Stimulated activated CD8-positive, alpha-beta memory T cell treated with anti-CD3 and anti-CD28 coated beads, Interleukin-7, amount 100 ng/mL, for 48 hours (primary cell): Measurements from ENCODE around the gene DNPEP.

Experiments used
- DNase-seq, 2 donors: peaks; one replicate each; pipeline ENCODE4 v3.0.0-alpha.2; 2020; ENCODE audit warnings: low read depth in 1 of 2; ENCODE audit errors: extremely low read depth in 1 of 2

Gene DNPEP

GRCh38 chr2:219387306-219388120, at the start of gene DNPEP:
TSS of gene DNPEP (minus strand) at chr2:219387912. CDS start at chr2:219387794, 118 bp downstream.
- DNase-seq = peak in 1 of 2 donors; percentile 83

GRCh38 chr2:219437141-219437540, 49.4 kb upstream of the DNPEP start:
- no peak for DNase-seq

GRCh38 chr2:219436491-219436890, 48.8 kb upstream of the DNPEP start:
- no peak for DNase-seq

GRCh38 chr2:219435701-219436100, 48.0 kb upstream of the DNPEP start:
- no peak for DNase-seq

GRCh38 chr2:219434718-219435525, 47.2 kb upstream of the DNPEP start, which contains the start of gene SPEG:
TSS of gene SPEG (plus strand) at chr2:219434843. CDS start at chr2:219434978, 135 bp downstream.
- DNase-seq = no peak

- DNase-seq = no peak
Observed at GRCh38 chr2:219434468-219434717, 46.7 kb upstream of the DNPEP start.

DNA sequence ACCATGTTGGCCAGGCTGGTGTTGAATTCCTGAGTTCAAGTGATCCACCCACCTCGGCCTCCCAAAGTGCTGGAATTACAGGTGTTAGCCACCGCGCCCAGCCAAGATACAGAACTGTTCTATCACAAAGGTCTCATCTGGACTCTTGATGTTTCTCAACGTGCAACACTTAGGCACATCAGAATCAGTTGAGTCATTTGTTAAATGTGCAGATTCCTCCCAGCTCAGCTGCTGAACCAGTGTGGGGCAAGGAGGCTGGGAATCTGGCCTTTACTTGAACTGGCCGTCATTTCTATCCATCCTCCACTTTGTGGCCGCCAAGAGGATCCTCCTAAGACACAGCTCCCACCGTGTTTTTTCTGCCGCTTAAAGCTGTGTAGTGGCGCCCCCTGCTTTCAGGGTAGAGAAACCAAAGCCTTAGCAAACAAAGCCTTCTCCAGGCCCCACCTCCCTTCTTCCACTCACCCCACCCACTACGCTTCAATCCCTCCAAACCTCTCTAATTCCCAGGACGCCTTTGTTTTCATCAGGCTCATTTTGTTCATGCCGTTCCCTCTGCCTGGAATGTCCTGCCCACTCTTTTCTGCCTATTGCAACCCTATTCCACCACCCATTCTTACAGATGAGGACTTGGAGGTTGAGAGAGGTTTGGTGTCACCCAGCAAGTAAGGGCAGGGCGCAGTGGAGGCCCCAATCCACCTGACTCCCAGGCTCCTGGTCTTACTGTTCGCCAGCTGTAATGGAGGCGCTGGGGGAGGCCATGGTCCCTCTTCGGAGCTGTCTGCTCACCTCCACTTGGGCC, 46.2 kb upstream of the DNPEP start:
- DNase-seq = no peak

DNA sequence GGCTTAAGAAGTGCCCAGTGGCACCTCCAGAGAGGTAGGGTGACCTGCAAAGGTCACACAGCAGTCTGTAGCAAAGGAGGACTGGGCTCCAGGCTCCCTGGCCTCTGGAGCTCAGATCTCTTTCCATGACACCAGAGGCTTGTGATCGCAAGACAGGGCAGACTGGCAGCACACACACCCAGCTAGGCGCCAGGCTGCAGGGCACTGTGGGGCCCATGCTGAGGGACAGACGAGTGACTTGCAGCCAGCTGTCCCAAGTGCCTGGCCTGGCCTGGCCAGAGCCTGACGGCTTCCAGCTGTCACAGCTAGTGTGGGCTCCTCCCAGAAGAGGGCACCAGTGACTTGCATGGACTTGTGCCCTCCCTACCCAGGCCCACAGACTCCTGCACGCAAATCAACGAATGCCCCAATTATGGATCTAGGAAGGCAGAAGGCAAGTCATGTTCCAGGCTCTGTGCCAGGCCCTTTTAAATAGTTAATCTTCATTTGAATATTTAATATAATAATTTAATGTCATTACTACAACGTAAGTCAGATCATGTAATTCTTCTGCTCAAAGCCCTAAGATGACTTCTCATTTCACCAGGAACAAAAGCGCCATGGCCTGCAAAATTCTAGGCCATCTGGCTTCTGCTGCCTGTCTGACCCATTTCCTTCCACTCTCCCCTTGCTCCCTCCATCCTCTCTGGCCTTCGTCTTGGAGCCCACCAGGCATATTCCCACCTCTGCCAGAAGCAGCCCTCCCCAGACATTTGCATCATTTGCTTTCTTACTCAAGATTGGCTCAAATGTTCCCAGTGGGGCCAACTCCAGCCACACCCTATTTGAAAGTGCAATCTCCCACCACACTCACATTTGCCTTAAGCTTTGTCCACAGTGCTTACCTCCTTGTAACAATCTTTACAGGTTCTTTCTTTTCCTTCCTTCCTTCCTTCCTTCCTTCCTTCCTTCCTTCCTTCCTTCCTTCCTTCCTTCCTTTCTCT, 43.2 kb upstream of the DNPEP start:
- DNase-seq = no peak

- no peak for DNase-seq
Observed at GRCh38 chr2:219429958-219430606, 42.4 kb upstream of the DNPEP start.

DNA sequence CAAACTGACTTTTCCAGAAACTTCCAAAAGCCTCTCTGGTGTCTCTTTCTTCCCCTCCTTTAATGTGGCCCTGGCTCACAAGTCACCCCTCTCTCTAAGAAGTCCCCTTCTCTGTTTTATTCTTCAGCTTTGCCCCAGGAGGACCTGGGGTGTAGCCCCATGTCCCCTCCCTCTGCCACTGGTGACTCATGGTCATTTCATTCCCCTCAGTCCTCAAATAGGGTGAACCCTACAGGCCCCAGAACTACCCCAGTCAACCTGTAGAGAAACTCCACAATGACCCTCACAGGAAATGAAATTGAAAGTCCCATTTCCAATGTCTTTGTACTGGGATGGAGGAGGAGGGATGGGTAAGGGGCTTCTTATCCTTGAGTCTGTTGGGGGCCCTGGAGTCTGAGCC, 40.8 kb upstream of the DNPEP start:
- no peak for DNase-seq

GRCh38 chr2:219426534-219427136, 38.9 kb upstream of the DNPEP start:
- no peak for DNase-seq

DNA sequence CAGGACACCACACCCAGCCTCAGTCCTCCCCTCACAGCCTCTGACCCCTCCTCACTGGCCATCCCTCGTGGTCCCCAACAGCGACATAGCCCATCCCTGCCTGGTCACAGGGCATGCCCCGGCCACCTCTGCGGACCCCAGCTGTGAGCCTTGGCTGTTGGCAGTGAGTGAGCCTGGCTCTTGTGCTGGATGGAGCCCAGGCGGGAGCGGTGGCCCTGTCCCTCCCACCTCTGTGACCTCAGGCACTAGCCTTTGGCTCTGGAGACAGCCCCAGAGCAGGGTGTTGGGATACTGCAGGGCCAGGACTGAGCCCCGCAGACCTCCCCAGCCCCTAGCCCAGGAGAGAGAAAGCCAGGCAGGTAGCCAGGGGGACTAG, 38.3 kb upstream of the DNPEP start:
- DNase-seq = no peak

DNA sequence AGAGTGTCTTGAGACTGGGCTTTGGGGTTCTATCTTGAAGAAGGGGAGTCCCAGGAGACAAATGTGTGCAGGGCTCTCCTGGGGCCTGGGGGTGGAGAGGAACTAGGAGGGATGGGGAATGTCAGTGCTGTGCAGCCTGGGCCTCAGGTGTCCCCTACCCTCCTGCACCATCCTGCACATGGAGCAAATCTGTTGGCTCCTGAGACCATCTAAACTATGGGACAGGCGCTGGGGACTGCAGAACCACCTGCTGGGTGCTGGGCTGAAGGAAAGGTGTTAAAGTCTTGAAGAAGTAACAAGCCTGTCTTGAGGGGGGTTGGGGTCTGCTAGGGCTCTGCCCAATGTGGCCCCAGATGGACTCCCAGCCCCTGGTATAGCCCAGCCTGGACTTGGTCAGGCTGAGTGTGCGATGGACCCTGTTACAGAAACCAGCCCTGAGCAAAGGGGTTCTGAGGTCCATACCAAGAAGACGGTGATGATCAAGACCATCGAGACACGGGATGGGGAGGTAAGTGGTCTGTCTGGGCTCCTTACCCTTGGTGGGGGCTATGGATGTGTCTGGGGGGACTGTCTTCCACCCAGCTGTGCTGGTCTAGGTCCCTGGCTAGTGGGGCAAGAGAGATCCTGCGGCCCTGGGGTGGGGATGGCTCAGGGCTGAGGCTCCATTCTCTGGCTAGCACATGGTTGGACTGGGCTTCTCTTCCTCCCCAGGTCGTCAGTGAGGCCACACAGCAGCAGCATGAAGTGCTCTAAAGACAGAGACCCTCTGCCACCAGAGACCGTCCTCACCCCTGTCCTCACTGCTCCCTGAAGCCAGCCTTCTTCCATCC, 37.7 kb upstream of the DNPEP start:
- no peak for DNase-seq

DNA sequence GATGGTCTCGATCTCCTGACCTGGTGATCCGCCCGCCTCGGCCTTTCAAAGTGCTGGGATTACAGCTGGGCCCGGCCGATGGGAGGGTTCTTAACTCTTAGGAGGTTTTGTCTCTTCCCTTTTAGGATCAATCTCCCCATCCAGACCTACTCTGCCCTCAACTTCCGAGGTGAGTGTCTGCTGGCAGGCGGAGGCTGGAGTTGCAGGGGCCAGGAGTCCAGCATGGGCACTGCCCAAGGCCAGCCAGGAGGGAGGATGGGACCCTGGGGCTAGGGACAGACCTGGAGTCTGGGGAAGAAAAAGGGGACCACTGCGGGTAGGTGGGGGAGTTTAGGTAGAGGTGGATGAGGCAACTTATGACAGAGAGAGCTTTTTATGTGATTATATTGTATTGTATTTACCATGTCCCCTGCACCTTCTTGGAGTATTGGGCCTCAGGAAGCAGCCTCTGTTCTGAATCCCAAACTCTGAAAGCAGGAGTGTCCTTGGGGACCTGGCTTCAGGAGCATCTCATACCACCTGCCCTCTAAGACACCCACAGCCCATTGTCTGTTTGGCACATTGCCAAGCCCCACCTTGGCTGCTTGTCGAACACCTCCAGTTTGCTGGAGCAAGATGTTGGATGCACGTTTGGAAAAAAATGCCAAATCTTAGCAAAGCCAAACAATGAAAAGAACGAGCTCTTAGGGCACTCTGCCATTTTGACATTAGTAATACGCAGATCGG, 36.1 kb upstream of the DNPEP start:
- DNase-seq = no peak

- no peak for DNase-seq
Observed at GRCh38 chr2:219422952-219423534, 35.3 kb upstream of the DNPEP start.

- no peak for DNase-seq
Observed at GRCh38 chr2:219421323-219421722, 33.6 kb upstream of the DNPEP start.

DNA sequence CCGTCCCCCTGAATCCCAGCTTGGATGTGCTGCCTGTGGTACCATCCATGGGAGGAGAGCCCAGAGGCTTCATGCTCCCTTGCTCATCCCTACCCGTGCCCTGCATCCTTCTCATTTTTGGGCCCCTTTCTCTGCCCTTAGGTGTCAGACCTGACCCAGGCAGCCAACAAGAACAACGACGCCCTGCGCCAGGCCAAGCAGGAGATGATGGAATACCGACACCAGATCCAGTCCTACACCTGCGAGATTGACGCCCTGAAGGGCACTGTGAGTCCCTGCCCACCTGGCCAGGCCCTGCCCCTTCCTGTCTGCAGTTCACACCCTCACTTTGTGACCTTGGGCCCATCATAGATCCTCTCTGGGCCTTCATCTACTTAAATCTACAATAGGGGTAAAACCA, 33.0 kb upstream of the DNPEP start:
- DNase-seq = no peak
